GM18498 (cell line): ENCODE measurements around the gene IL1RAP.
A peak's percentile ranks its signal among the peaks of the same experiment; 100 is the strongest.

ENCODE experiments used
- ATAC-seq: cut with Tn5 transposase; IDR thresholded peaks from one replicate; pipeline ENCODE4 v1.9.1; 2021; ENCODE audit warnings: mild to moderate bottlenecking, moderate library complexity; ENCODE audit not compliant: unreplicated experiment

Gene IL1RAP

GRCh38 chr3:190605385-190605784 lies 91.5 kb downstream of the IL1RAP start:
- no peak for ATAC-seq

- no peak for ATAC-seq
These were observed 92.7 kb downstream of the IL1RAP start for GRCh38 chr3:190606596-190606995.

GRCh38 chr3:190607021-190607420 lies 93.1 kb downstream of the IL1RAP start:
- ATAC-seq = no peak

- ATAC-seq = no peak
These were observed 95.1 kb downstream of the IL1RAP start for GRCh38 chr3:190608850-190609589.

- no peak for ATAC-seq
These were observed 100.6 kb downstream of the IL1RAP start for GRCh38 chr3:190614226-190615059.

GRCh38 chr3:190615060-190615384 lies 101.1 kb downstream of the IL1RAP start:
- no peak for ATAC-seq

GRCh38 chr3:190615607-190616006 lies 101.7 kb downstream of the IL1RAP start:
- no peak for ATAC-seq

- no peak for ATAC-seq
These were observed 102.8 kb downstream of the IL1RAP start for GRCh38 chr3:190616637-190617036.

GRCh38 chr3:190617185-190617584 lies 103.3 kb downstream of the IL1RAP start:
- peak; percentile 80 for ATAC-seq

GRCh38 chr3:190618330-190619030 lies 104.6 kb downstream of the IL1RAP start:
- no peak for ATAC-seq

GRCh38 chr3:190619353-190619752 lies 105.5 kb downstream of the IL1RAP start:
- no peak for ATAC-seq

- no peak for ATAC-seq
These were observed 105.9 kb downstream of the IL1RAP start for GRCh38 chr3:190619761-190620160.

- no peak for ATAC-seq
These were observed 107.2 kb downstream of the IL1RAP start for GRCh38 chr3:190620886-190621608.

- no peak for ATAC-seq
These were observed 108.0 kb downstream of the IL1RAP start for GRCh38 chr3:190621927-190622326.

GRCh38 chr3:190624282-190624681 lies 110.4 kb downstream of the IL1RAP start:
- ATAC-seq = no peak

GRCh38 chr3:190626951-190627620 lies 113.2 kb downstream of the IL1RAP start:
- no peak for ATAC-seq

- no peak for ATAC-seq
These were observed 115.2 kb downstream of the IL1RAP start for GRCh38 chr3:190629088-190629487.

- no peak for ATAC-seq
These were observed 117.4 kb downstream of the IL1RAP start for GRCh38 chr3:190631295-190631694.

- no peak for ATAC-seq
These were observed 127.7 kb downstream of the IL1RAP start for GRCh38 chr3:190641564-190641963.

GRCh38 chr3:190642016-190642415 lies 128.1 kb downstream of the IL1RAP start:
- ATAC-seq = no peak
